Gastroesophageal sphincter (tissue), 4 donors: ENCODE measurements around the gene TST. TPM values are rescaled to one million over a fixed set of nuclear protein-coding genes. Genes with fewer than 3 reads are reported as not detected.

Source experiments
- ATAC-seq: fragments of 150-250 bp; one replicate; pipeline ENCODE4 v1.9.1; 2016; ENCODE audit warnings: mild to moderate bottlenecking, moderate library complexity
- H3K27ac ChIP-seq, 4 donors: fragments of 200-600 bp; sonication (generic) in 3 of 4; 1 replicate in 3 of 4; 2 replicates in 1 of 4; pipeline ENCODE4 v1.5.1; 2016 to 2019
- H3K27me3 ChIP-seq: fragments of 200-600 bp; sonication (generic); one replicate; pipeline ENCODE4 v1.5.1; 2019
- H3K36me3 ChIP-seq, 2 donors: fragments of 200-600 bp; sonication (generic); one replicate each; pipeline ENCODE4 v1.5.1; 2019; ENCODE audit warnings: control low read depth in 1 of 2
- H3K4me1 ChIP-seq, 3 donors: fragments of 200-600 bp; sonication (generic); 1 replicate in 2 of 3; 2 replicates in 1 of 3; pipeline ENCODE4 v1.5.1; 2016 to 2019; ENCODE audit warnings: control low read depth in 2 of 3
- H3K4me3 ChIP-seq, 2 donors: fragments of 200-600 bp; sonication (generic); one replicate each; pipeline ENCODE4 v1.5.1; 2019; ENCODE audit warnings: mild to moderate bottlenecking in 1 of 2, moderate library complexity in 1 of 2
- H3K9me3 ChIP-seq, 3 donors: fragments of 200-600 bp; sonication (generic); one replicate each; pipeline ENCODE4 v1.5.1; 2017 to 2019; ENCODE audit warnings: control low read depth in 2 of 3
- CTCF ChIP-seq, 4 experiments: fragments of 200-600 bp in 2 of 4; fragments of 450-650 bp in 2 of 4; sonication (generic) in 1 of 4; IDR thresholded peaks; one replicate each; pipeline ENCODE4 v1.5.1; 2017 to 2019; ENCODE audit warnings: antibody characterized with exemption in 4 of 4, mild to moderate bottlenecking in 2 of 4, moderate library complexity in 2 of 4
- EP300 ChIP-seq: sonication (generic); formaldehyde crosslinking; IDR thresholded peaks from one replicate; pipeline ENCODE4 v1.6.1; 2017; ENCODE audit warnings: antibody characterized with exemption, mild to moderate bottlenecking
- POLR2A ChIP-seq, 2 donors: fragments of 450-650 bp; IDR thresholded peaks; one replicate each; pipeline ENCODE4 v1.6.1; 2017; ENCODE audit warnings: antibody characterized with exemption in 2 of 2, mild to moderate bottlenecking in 2 of 2, moderate library complexity in 1 of 2
- POLR2AphosphoS5 ChIP-seq: sonication (generic); formaldehyde crosslinking; IDR thresholded peaks from one replicate; pipeline ENCODE4 v1.6.1; 2017; ENCODE audit warnings: antibody characterized with exemption
- WGBS, 2 donors: methylation state at CpG; one replicate each; pipeline ENCODE4 v1.1.5; 2018; ENCODE audit warnings: low coverage in 1 of 2; 5-methylcytosine and 5-hydroxymethylcytosine counted together
- total RNA-seq, 4 donors: library from RNA; depleted of rRNA; stranded (reverse); fragments of >200 nt; gene quantifications; one replicate each; pipeline ENCODE4 v1.1.0, GENCODE V29; 2016

The TST gene
- total RNA-seq, 4 donors from 2014 or later: 19.1 to 38.7 (median 31.7) TPM

- Histone ChIP-seq H3K27me3 (peaks cover 17% of the 10 kb centered on the region), H3K36me3 (peaks cover 0 to 56% of the 10 kb centered on the region in 2 donors), H3K4me3 (no peak overlapping the region), H3K9me3 (no peaks in the 10 kb centered on the region), H3K27ac (no peak overlapping the region), H3K4me1 (peaks cover 0 to 2% (median 0%) of the 10 kb centered on the region in 3 donors)
- 75 to 82% methylated on average over 2 to 4 of the region's 14 CpGs for whole genome bisulfite sequencing, 2 donors
- TF ChIP-seq EP300: no peak
- no peak for TF ChIP-seq CTCF (IDR thresholded peaks at IDR 0.05)
- TF ChIP-seq POLR2A (IDR thresholded peaks at IDR 0.05): no peak
- no peak for TF ChIP-seq POLR2AphosphoS5
- ATAC-seq: no peak
Measured at GRCh38 chr22:37030560-37031281, 11.5 kb upstream of the TST start.

DNA sequence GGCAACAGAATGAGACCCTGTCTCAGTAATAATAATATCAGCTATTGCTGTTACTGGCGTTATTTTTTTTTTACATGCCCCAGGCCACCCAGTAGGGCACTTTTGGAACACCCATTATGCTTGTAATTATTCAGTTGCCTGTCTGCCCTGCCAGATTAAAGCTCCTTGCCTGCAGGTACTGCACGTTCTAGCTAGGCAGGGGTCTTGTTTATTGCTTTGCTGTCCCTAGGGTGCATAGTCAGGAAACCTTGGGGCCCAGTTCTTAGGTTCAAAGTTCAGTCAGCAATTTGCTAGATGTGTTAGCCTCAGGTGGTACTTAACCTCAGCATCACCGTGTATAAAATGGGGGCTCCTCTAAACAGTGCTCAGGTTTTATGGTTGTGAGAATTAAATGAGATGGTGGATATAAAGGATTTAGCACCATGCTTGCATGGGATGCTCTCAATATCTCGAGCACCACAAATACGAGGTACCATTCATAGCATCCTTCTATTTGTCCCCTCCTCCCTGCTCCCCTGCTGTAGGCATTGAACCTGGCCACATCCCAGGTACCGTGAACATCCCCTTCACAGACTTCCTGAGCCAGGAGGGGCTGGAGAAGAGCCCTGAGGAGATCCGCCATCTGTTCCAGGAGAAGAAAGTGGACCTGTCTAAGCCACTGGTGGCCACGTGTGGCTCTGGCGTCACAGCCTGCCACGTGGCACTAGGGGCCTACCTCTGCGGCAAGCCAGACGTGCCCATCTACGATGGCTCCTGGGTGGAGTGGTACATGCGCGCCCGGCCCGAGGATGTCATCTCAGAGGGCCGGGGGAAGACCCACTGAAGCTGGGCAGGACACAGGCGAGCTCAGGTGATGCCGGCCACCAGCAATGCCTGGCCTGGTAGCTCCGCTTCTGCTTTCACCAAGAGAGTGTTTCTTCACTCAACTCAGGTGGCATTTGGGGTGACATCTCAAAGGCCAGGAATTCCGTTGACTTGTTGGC lies 9.7 kb upstream of the TST start:
- Histone ChIP-seq H3K27me3 (peaks cover under 1% of the 10 kb centered on the region), H3K27ac (no peak overlapping the region), H3K4me3 (no peak overlapping the region), H3K9me3 (no peaks in the 10 kb centered on the region), H3K36me3 (peaks cover 0 to 74% of the 10 kb centered on the region in 2 donors), H3K4me1 (peaks cover 0 to 7% (median 0%) of the 10 kb centered on the region in 3 donors)
- TF ChIP-seq POLR2AphosphoS5: no peak
- TF ChIP-seq EP300: no peak
- TF ChIP-seq CTCF (IDR thresholded peaks at IDR 0.05): no peak
- no peak for TF ChIP-seq POLR2A (IDR thresholded peaks at IDR 0.05)
- no peak for ATAC-seq
- WGBS, 2 donors: 64 to 71% methylated on average over 4 of the region's 22 CpGs

GRCh38 chr22:37027556-37027955 lies 8.3 kb upstream of the TST start:
- peaks cover 0 to 82% of the 10 kb centered on the region in 2 donors for H3K36me3 ChIP-seq
- H3K27ac ChIP-seq: no peak overlapping the region
- no peak for TF ChIP-seq POLR2AphosphoS5
- no peak for TF ChIP-seq EP300
- TF ChIP-seq POLR2A (IDR thresholded peaks at IDR 0.05): no peak
- TF ChIP-seq CTCF (IDR thresholded peaks at IDR 0.05): no peak
- no peak overlapping the region for H3K4me3 ChIP-seq
- H3K27me3 ChIP-seq: no peaks in the 10 kb centered on the region
- peaks cover 0 to 21% (median 0%) of the 10 kb centered on the region in 3 donors for H3K4me1 ChIP-seq
- H3K9me3 ChIP-seq: no peaks in the 10 kb centered on the region
- 84 to 94% methylated on average over 5 to 7 of the region's 7 CpGs for WGBS, 2 donors
- no peak for ATAC-seq

DNA sequence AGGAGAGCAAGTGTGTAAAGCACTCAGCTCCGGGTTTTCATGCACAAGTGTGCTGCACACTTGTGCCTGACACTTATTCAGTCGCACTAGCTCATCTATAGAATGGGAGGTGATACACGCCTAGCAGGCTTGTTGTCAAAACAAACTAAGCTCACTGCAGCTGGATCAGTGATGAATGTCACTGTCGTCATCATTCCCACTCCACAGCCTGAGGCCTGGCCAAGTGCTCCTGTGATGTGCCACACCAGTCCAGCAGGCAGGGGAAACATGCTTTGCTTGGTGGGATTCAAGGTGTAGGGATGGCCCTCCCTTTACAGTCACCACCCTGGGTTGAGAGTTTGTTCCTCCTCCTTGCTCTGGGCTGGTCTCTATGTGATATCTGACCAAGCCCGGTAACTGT lies 7.1 kb upstream of the TST start:
- Histone ChIP-seq H3K9me3 (no peaks in the 10 kb centered on the region), H3K36me3 (peaks cover 0 to 82% of the 10 kb centered on the region in 2 donors), H3K27me3 (no peaks in the 10 kb centered on the region), H3K4me1 (peaks cover 0 to 33% (median 4%) of the 10 kb centered on the region in 3 donors), H3K4me3 (no peak overlapping the region), H3K27ac (no peak overlapping the region)
- WGBS, 2 donors: 66 to 78% methylated on average over 4 of the region's 5 CpGs
- no peak for TF ChIP-seq POLR2AphosphoS5
- TF ChIP-seq POLR2A (IDR thresholded peaks at IDR 0.05): no peak
- no peak for TF ChIP-seq CTCF (IDR thresholded peaks at IDR 0.05)
- no peak for TF ChIP-seq EP300
- ATAC-seq: no peak
